GM21528 (cell line): ENCODE data around the gene BRI3BP.
"Not testable (repeated sequence)": the region's sequence is repeated elsewhere in the genome, so short reads cannot be mapped to it uniquely, and the experiment has no call there.

ENCODE experiments used
- ATAC-seq: cut with Tn5 transposase; IDR thresholded peaks from one replicate; pipeline ENCODE4 v1.9.1; 2021; ENCODE audit warnings: mild to moderate bottlenecking, moderate library complexity; ENCODE audit not compliant: unreplicated experiment, low FRiP score

Gene BRI3BP

DNA sequence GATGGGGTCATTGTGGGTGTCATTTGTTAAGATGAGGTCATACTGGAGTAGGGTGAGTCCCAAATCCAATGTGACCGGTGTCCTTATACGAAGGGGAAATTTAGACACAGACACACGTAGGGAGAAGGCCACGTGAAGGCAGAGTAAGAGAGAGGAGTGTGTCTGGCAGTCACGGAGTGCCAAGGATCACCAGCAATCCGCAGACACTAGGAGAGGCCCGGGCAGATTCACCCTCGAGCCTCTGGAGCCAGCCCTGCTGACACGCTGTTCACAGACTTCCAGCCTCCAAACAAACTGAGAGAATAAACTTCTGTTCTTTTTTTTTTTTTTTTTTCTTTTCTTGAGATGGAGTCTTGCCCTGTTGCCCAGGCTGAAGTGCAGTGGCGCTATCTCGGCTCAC lies 24.9 kb downstream of the BRI3BP start:
- no peak for ATAC-seq

GRCh38 chr12:125021096-125021495 lies 27.7 kb downstream of the BRI3BP start:
- no peak for ATAC-seq

GRCh38 chr12:125021771-125022170 lies 28.3 kb downstream of the BRI3BP start:
- no peak for ATAC-seq

- no peak for ATAC-seq
These were observed 29.6 kb downstream of the BRI3BP start for GRCh38 chr12:125023065-125023464.

GRCh38 chr12:125024949-125025563 lies 31.6 kb downstream of the BRI3BP start:
- no peak for ATAC-seq

- ATAC-seq: no peak
These were observed 32.3 kb downstream of the BRI3BP start for GRCh38 chr12:125025606-125026235.

GRCh38 chr12:125028106-125028505 lies 34.7 kb downstream of the BRI3BP start:
- no peak for ATAC-seq

GRCh38 chr12:125029761-125030358 lies 36.4 kb downstream of the BRI3BP start:
- ATAC-seq: no peak

DNA sequence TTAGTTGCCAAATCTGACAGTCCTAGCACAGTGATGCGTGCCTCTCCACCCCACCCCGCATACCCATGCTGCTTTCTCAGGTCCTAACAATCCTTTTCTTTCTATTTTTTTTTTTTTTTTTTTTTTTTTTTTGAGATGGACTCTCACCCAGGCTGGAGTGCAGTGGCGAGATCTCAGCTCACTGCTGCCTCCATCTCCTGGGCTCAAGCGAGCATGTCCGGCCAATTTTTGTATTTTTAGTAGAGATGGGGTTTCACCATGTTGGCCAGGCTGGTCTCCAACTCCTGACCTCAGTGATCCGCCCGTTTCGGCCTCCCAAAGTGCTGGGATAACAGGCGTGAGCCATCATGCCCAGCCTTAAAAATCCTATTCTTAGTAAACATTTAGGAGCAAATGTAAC lies 38.0 kb downstream of the BRI3BP start:
- ATAC-seq: not testable (repeated sequence)

- ATAC-seq: no peak
These were observed 39.2 kb downstream of the BRI3BP start for GRCh38 chr12:125032466-125033152.

DNA sequence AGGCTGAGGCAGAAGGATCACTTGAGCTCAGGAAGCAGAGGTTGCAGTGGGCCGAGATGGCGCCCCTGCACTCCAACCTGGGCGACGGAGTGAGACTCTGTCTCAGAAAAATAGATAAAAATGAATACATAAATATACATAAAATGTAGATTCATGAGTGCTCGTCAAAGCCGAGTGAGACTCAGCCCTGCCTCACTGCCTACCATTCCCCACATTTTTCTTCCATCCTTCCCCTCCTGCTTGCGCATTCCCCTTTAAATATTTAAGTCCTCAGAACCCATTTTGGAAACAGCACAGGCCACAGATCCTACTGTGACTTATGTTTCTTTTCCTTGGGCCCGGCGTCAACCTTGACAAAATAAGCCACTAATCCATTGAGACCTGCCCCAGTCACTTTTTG lies 39.8 kb downstream of the BRI3BP start:
- no peak for ATAC-seq

- no peak for ATAC-seq
These were observed 45.7 kb downstream of the BRI3BP start for GRCh38 chr12:125038976-125039625.

DNA sequence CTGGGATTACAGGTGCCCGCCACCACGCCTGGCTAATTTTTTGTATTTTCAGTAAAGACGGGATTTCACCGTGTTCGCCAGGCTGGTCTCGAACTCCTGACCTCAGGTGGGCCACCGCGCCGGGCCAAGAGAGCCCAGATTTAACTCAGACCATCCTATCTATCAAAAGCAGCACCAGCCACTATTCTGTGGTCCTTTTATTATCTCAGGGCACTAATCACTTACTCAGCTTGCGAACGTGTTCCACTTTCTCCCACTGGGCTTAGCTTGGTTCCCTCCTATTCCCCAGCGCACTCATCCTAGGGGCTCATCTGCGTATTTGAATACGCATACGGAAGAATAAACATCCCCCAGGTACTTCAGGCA lies 55.6 kb downstream of the BRI3BP start:
- ATAC-seq: no peak

GRCh38 chr12:125050446-125050845 lies 57.0 kb downstream of the BRI3BP start:
- ATAC-seq: no peak

DNA sequence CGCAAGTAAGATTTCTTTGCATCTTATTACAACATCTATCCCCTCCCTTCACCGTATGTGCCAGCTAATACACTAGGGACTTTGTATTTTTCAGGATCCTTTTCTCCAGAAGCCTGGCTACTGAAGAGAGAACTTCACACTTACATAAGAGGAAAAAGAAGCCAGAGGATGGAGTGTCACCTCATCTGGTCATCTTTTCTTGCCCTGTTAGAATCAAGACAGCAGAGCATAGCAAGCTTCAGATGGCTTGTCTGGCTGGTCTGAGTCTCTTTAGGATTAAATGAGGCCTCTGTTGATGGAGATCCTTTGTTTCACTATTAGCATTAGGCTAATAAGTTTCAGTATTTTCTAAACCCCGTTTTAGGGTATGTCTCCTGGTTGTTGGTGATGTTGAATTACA lies 57.4 kb downstream of the BRI3BP start:
- no peak for ATAC-seq

- no peak for ATAC-seq
These were observed 60.4 kb downstream of the BRI3BP start for GRCh38 chr12:125053821-125054220.

- ATAC-seq: no peak
These were observed 62.1 kb downstream of the BRI3BP start for GRCh38 chr12:125055591-125055990.

DNA sequence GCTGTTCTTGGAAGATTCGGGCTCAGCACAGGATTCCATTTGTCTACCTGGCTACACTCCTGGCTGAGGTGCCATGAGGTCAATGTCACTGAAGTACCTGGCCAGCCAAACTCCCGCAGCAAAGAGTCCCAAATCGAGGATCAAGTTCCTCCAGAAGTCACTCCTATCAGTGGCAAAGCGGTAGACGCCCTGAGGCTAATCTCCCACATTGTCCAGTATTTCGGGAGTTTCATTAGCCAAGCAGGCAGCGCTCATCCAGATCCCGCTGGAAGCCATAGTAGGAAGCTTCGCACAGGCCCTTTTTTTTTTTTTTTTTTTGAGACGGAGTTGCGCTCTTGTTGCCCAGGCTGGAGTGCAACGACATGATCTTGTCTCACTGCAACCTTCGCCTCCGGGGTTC lies 62.9 kb downstream of the BRI3BP start:
- no peak for ATAC-seq

DNA sequence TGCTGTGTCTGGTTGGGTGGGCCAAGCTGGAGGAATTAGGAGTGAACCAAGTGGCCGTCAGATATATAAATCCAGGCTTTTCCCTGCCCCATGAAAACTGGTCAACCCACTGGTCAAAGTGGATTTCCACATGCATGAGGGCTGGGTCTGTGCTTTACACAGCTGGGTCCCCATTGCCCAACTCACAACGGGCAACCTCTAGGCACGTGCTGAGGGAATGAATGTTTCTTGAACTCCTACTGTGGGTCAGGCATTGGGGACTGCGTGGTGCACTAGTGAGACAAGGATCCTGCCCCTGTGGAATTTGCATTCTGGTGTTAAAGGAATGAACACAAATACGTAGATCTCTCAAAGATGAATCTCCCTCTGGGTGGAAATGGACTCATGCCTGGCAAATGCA lies 64.3 kb downstream of the BRI3BP start:
- no peak for ATAC-seq

- no peak for ATAC-seq
These were observed 67.8 kb downstream of the BRI3BP start for GRCh38 chr12:125061229-125061628.

- ATAC-seq: not testable (repeated sequence)
These were observed 70.1 kb downstream of the BRI3BP start for GRCh38 chr12:125063522-125063921.
